HG03025 (cell line): ENCODE results near the gene UTP25.
A peak's percentile ranks its signal among the peaks of the same experiment; 100 is the strongest.

Experiments used
- ATAC-seq: cut with Tn5 transposase; IDR thresholded peaks from one replicate; pipeline ENCODE4 v1.9.1; 2021; ENCODE audit warnings: mild to moderate bottlenecking, moderate library complexity; ENCODE audit not compliant: unreplicated experiment, low FRiP score

UTP25 gene

DNA sequence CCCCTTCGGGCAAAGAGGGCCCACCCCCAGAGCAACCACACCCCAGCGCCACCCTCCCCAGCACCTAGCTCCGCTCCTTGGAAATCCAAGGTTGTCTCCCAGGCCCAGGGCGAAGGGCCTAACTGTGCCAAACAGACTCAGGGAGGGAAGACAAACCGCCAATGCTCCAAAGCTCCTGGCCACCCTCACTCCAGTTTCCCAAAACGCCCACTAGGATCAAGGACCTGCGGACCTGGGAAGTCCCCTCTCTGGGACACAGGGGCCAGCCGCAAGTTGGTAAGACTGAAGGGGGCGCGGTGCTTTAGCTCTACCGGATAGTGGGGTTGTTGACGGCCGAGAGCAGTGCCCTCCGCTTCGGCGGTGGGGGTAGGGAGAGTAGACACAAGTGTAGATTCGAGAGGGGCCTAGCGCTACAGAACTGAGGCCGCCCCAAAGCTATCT, 22.4 kb upstream of the UTP25 start:
- no peak for ATAC-seq

GRCh38 chr1:209805875-209806760, 21.7 kb upstream of the UTP25 start, which contains the start of gene IRF6:
IRF6 (minus strand) TSS chr1:209806142; CDS start chr1:209801413, 4,729 bp downstream.
- peak; percentile 88 for ATAC-seq

GRCh38 chr1:209807509-209807908, 20.3 kb upstream of the UTP25 start:
- ATAC-seq, result no peak

GRCh38 chr1:209808059-209808581, 19.7 kb upstream of the UTP25 start:
- no peak for ATAC-seq

DNA sequence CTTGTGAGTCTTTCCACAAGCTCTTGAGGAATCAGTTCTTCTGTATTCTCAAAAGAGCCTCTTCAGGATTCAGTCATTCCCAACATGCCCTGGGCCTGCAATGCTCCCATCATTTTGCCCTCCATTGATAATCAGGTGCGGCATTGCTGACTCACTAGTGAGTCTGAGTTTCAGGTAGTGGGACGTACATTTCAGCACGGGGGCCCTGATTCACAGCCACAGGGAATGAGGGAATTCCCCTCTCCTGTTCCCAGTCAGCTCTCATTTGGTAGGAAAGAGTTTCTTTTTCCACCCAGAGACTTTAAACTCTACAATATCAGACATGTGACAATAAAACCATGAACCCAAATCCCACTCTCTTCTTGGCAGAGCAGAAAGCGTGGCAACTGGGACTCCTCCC, 18.2 kb upstream of the UTP25 start:
- no peak for ATAC-seq

- ATAC-seq, result no peak
These were observed 17.0 kb upstream of the UTP25 start for GRCh38 chr1:209810783-209811182.

- ATAC-seq, result no peak
These were observed 13.9 kb upstream of the UTP25 start for GRCh38 chr1:209813902-209814301.

DNA sequence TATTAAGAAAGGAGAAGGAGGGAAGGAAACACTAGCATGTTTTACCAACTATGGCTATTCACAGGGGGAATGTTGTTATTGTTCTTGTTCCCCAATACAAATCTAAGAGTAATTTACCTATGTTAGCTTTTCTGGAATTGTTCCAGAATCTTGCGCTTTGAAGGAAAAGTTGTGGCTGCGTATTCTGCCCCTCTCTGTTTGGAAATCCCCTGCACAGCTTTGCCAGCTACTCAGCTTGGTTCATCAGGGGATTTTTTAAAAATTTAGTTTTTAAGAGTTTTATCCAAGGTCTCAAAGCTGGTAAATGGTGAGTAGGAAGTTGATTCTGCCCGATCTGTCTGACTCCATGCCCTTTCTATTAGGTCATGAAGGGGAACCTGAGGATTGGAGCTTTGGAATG, 12.3 kb upstream of the UTP25 start:
- no peak for ATAC-seq

- ATAC-seq, result no peak
These were observed 11.8 kb upstream of the UTP25 start for GRCh38 chr1:209815931-209816341.

DNA sequence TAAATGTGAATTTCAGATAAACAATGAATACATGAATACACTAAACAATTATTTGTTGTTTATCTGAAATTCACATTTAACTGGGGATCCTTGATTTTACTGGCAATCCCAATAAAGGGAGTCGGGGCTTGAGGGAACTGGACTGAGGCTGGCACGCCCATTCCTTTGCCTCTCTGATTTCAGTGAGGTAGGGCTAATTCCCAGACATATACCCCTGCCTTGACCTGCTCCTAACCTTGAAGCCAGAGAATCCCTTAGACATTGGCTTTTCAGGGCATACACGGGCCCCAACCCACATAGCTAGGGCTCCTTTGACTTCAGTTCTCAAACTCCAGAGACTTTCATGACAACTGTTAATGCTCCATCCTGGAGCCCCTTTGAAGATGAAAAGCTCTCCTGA, 10.8 kb upstream of the UTP25 start:
- no peak for ATAC-seq

- no peak for ATAC-seq
These were observed 10.1 kb upstream of the UTP25 start for GRCh38 chr1:209817691-209818090.

DNA sequence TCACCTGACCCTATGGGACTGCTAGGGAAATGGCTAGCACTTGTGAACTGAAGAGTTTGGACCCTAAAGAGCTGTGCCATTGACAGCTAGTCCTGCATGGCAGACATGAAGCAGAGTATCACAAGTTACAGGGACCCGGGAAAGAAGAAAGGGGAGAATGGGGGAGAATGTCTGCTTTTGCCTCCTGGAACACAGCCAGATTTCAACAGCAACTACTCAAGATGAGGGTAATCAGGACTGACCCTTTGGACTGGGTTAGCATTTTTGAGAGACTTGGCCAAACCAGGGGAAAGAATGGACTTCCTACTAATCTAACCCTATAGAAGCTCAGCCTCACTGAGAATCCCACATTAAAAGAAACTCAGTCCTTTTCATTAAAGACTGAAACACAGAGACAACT, 8.7 kb upstream of the UTP25 start:
- no peak for ATAC-seq

DNA sequence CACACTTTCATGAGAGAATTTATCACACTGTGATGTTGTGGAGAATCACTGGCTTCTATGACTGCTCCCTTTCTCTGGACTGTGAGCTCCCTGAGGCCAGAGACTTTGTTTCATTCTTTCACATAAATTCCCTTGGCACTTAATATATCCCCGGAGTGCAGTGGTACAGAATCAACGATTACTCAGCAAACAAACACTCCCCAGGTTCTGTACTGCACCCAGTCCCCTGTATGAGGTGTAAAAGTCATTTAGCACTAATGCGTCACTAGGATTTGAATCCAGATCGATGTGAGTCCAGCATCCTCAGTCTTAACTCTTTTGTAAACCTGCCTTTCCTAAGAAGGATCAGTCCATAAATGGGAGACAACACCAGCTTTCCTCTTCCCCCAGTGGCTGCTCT, 6.8 kb upstream of the UTP25 start:
- no peak for ATAC-seq

DNA sequence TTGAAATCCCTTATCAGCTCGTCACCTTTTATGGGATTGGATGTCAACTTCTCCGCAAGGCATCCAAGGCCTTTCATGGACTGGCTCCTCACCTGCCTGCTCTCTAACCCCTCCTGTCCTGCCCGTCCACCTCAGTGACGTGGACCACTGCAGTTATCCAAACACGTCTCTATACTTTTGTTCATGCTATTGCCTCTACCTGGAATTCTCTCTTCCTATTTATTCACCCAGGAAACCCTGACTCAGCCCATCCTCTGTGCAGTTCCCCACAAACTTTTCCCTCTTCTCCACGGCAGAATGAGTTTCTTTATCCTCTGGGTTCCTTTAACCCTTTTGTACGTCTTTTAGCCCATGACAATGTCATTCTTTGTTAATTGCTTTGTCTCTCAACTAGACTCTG, 5.1 kb upstream of the UTP25 start:
- ATAC-seq, result no peak

DNA sequence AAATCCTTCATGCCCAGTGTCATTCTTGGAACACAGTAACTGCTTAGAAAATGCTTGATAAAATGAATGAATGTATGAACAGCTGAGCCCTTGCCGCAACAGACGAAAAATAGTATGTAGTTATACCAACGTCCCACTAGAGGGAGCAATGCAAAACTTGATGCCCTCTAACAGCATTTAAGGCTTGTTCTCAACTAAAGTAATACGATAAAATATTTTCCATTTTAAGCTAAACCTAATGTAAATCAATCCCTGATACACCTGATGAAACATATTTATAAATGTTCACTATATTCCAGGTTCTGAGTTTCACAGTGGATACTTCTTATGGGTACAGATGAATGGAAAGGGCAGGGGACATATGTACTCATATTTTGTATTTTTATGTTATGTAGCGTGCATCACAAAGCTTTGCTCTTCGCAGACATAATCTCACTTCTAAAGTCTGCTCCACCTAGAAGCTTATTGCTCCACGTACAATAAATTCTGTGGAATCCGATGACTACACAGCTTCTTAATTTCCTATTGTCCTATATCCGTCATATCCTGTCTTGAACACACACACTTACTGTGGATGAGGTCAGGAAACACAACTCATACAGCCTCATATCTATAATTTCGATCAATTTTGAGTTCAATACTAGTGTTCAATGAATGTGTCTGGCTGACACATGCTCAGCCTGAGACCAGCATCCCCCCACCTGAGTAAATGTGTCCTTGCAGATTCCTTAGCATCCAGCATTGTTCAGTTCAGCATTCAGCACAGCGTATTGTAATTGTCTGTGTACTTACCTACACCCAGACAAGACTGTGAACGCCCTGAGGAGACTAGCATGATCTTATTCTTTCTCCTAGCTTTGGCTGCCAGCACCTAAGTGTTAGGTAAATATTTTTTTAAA, 4.4 kb upstream of the UTP25 start:
- ATAC-seq, result no peak

GRCh38 chr1:209825591-209826434, 2.0 kb upstream of the UTP25 start:
- no peak for ATAC-seq

- ATAC-seq, result no peak
These were observed 1.9 kb downstream of the UTP25 start for GRCh38 chr1:209829716-209830115.

DNA sequence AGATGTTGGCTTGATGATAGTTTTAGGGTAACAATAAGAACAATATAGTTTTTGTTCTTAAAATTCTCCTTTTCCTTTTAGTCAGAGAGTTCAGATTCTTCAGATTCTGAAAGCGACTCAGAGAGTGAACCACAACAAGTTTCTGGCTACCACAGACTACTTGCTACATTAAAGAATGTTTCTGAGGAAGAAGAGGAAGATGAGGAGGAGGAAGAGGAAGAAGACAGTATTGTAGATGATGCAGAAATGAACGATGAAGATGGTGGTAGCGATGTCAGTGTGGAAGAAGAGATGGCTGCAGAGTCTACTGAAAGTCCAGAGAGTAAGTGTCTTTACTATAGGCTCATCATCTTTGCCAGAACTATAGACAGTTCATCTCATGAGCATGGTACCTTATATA, 3.0 kb downstream of the UTP25 start:
- no peak for ATAC-seq

DNA sequence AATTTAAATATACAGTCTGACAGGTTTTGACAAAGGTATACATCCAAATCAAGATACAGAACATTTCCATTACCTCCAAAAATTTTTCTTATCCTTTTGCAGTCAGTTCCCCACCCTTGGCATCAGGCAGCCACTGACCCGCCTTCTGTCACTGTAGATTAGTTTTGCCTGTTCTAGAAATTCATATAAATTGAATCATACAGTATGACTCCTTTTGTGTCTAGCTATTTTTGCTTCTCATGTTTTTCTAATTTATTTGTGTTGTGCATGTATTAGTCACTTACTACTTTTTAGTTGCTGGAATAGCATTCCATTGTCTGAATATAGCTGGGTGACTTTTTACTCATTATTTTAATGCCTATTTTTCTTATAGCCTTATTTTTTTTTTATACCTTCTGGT, 3.8 kb downstream of the UTP25 start:
- no peak for ATAC-seq

GRCh38 chr1:209835782-209836298, 8.1 kb downstream of the UTP25 start:
- no peak for ATAC-seq
